Tibial nerve (tissue), 4 donors: ENCODE measurements around the gene CEP104. TPM values are rescaled to one million over a fixed set of nuclear protein-coding genes. Genes with fewer than 3 reads are reported as not detected.

Source experiments
- DNase-seq, 2 donors: peaks; one replicate each; pipeline ENCODE4 v3.0.0-alpha.2; 2019; ENCODE audit warnings: low spot score in 2 of 2
- H3K27ac ChIP-seq, 4 donors: fragments of 200-600 bp; sonication (generic) in 3 of 4; one replicate each; pipeline ENCODE4 v1.5.1; 2017 to 2019; ENCODE audit warnings: mild to moderate bottlenecking in 1 of 4
- H3K27me3 ChIP-seq, 2 donors: fragments of 200-600 bp; sonication (generic) in 1 of 2; one replicate each; pipeline versions ENCODE4 v1.5.1 to v1.6.0; 2017 to 2019
- H3K36me3 ChIP-seq, 3 donors: fragments of 200-600 bp; sonication (generic); one replicate each; pipeline ENCODE4 v1.5.1; 2018 to 2019
- H3K4me1 ChIP-seq, 4 donors: fragments of 200-600 bp; sonication (generic) in 3 of 4; one replicate each; pipeline ENCODE4 v1.5.1; 2017 to 2019
- H3K4me3 ChIP-seq, 4 donors: fragments of 200-600 bp; sonication (generic) in 3 of 4; one replicate each; pipeline ENCODE4 v1.5.1; 2017 to 2019; ENCODE audit warnings: mild to moderate bottlenecking in 1 of 4, moderate library complexity in 1 of 4
- H3K9me3 ChIP-seq, 4 donors: fragments of 200-600 bp; sonication (generic) in 3 of 4; one replicate each; pipeline ENCODE4 v1.5.1; 2017 to 2019
- CTCF ChIP-seq, 5 experiments: fragments of 200-600 bp in 3 of 5; fragments of 450-650 bp in 2 of 5; sonication (generic) in 3 of 5; IDR thresholded peaks; one replicate each; pipeline ENCODE4 v1.5.1; 2016 to 2019; ENCODE audit warnings: antibody characterized with exemption in 5 of 5, mild to moderate bottlenecking in 3 of 5, moderate library complexity in 2 of 5
- EP300 ChIP-seq, 2 donors: sonication (generic); formaldehyde crosslinking; IDR thresholded peaks; one replicate each; pipeline ENCODE4 v1.6.1; 2017; ENCODE audit warnings: antibody characterized with exemption in 2 of 2, mild to moderate bottlenecking in 1 of 2
- POLR2A ChIP-seq, 2 donors: fragments of 450-650 bp; IDR thresholded peaks; one replicate each; pipeline ENCODE4 v1.6.1; 2017; ENCODE audit warnings: antibody characterized with exemption in 2 of 2, mild to moderate bottlenecking in 2 of 2, moderate library complexity in 2 of 2
- WGBS, 2 donors: methylation state at CpG; one replicate each; pipeline ENCODE4 v1.1.5; 2018; 5-methylcytosine and 5-hydroxymethylcytosine counted together
- total RNA-seq, 4 donors: library from RNA; depleted of rRNA; stranded (reverse); fragments of >200 nt; gene quantifications; one replicate each; pipeline ENCODE4 v1.1.0, GENCODE V29; 2016

The CEP104 gene
- total RNA-seq = 10 to 100 TPM; 41.5 to 68.6 (median 48.0) TPM

- Histone ChIP-seq H3K4me3 (peak within 1 kb of the TSS; percentile 62 to 87 (median 71)), H3K27me3 (no peaks in the 10 kb centered on the region), H3K27ac (peak within 1 kb of the TSS; percentile 54 to 88 (median 86)), H3K36me3 (peaks cover 0 to 24% (median 0%) of the 10 kb centered on the region in 3 donors), H3K9me3 (no peaks in the 10 kb centered on the region), H3K4me1 (peaks cover 0 to 37% (median 16%) of the 10 kb centered on the region in 4 donors)
- 1% methylated on average over 17 to 32 of the region's 73 CpGs for WGBS, 2 donors
- peak; percentile 66 to 75 for DNase-seq
- TF ChIP-seq POLR2A (IDR thresholded peaks at IDR 0.05) (peak in 1 of 2 donors; percentile 62), EP300 (IDR thresholded peaks at IDR 0.05) (peak; percentile 86 to 88), CTCF (IDR thresholded peaks at IDR 0.05) (peak in 4 of 5 experiments; percentile 12 to 55 (median 20))
Measured at GRCh38 chr1:3856923-3857790, at the start of gene CEP104, which contains the start of gene DFFB. Gene CEP104, minus strand, starts transcription at chr1:3857211. Its CDS starts 4,804 bp downstream, at chr1:3852407. Gene DFFB, plus strand, starts transcription at chr1:3857476. Its CDS starts 128 bp downstream, at chr1:3857604.

GRCh38 chr1:3906672-3907020 lies 49.6 kb upstream of the CEP104 start:
- Histone ChIP-seq H3K36me3 (no peaks in the 10 kb centered on the region), H3K9me3 (no peaks in the 10 kb centered on the region), H3K27ac (no peak overlapping the region), H3K4me1 (peaks cover 0 to 6% (median under 1%) of the 10 kb centered on the region in 4 donors), H3K27me3 (peaks cover 0 to 21% of the 10 kb centered on the region in 2 donors), H3K4me3 (no peak overlapping the region)
- TF ChIP-seq CTCF (IDR thresholded peaks at IDR 0.05) (no peak), EP300 (IDR thresholded peaks at IDR 0.05) (no peak), POLR2A (IDR thresholded peaks at IDR 0.05) (no peak)
- WGBS, 2 donors = 80 to 91% methylated on average over 10 to 11 of the region's 11 CpGs
- no peak for DNase-seq

- Histone ChIP-seq H3K27me3 (peaks cover 0 to 15% of the 10 kb centered on the region in 2 donors), H3K27ac (no peak overlapping the region), H3K36me3 (no peaks in the 10 kb centered on the region), H3K4me3 (no peak overlapping the region), H3K9me3 (no peaks in the 10 kb centered on the region), H3K4me1 (peaks cover 0 to 8% (median 2%) of the 10 kb centered on the region in 4 donors)
- no peak for TF ChIP-seq EP300 (IDR thresholded peaks at IDR 0.05)
- TF ChIP-seq CTCF (IDR thresholded peaks at IDR 0.05) = no peak
- no peak for TF ChIP-seq POLR2A (IDR thresholded peaks at IDR 0.05)
- 75 to 76% methylated on average over 18 of the region's 18 CpGs for WGBS, 2 donors
- no peak for DNase-seq
Measured at GRCh38 chr1:3905953-3906671, 49.1 kb upstream of the CEP104 start.

GRCh38 chr1:3905266-3905952 lies 48.4 kb upstream of the CEP104 start:
- H3K27me3 ChIP-seq = peaks cover 0 to 8% of the 10 kb centered on the region in 2 donors
- TF ChIP-seq EP300 (IDR thresholded peaks at IDR 0.05) = no peak
- TF ChIP-seq CTCF (IDR thresholded peaks at IDR 0.05) = no peak
- no peak for TF ChIP-seq POLR2A (IDR thresholded peaks at IDR 0.05)
- H3K4me3 ChIP-seq = no peak overlapping the region
- H3K4me1 ChIP-seq = peaks cover 0 to 4% (median 2%) of the 10 kb centered on the region in 4 donors
- H3K27ac ChIP-seq = no peak overlapping the region
- no peak for DNase-seq
- no peaks in the 10 kb centered on the region for H3K36me3 ChIP-seq
- no peaks in the 10 kb centered on the region for H3K9me3 ChIP-seq
- WGBS, 2 donors = 81 to 87% methylated on average over 19 of the region's 19 CpGs
